Tibial nerve (tissue), 3 donors: ENCODE results near the gene FBXO21.

Experiments used
- POLR2A ChIP-seq, 2 donors: fragments of 450-650 bp; IDR thresholded peaks; one replicate each; pipeline ENCODE4 v1.6.1; 2017; ENCODE audit warnings: antibody characterized with exemption in 2 of 2, mild to moderate bottlenecking in 2 of 2, moderate library complexity in 2 of 2
- TF ChIP-seq, protein P1 (sequence below), 5 experiments: fragments of 200-600 bp in 3 of 5; fragments of 450-650 bp in 2 of 5; sonication (generic) in 3 of 5; IDR thresholded peaks; one replicate each; pipeline ENCODE4 v1.5.1; 2016 to 2019; ENCODE audit warnings: antibody characterized with exemption in 5 of 5, mild to moderate bottlenecking in 3 of 5, moderate library complexity in 2 of 5

DNA sequence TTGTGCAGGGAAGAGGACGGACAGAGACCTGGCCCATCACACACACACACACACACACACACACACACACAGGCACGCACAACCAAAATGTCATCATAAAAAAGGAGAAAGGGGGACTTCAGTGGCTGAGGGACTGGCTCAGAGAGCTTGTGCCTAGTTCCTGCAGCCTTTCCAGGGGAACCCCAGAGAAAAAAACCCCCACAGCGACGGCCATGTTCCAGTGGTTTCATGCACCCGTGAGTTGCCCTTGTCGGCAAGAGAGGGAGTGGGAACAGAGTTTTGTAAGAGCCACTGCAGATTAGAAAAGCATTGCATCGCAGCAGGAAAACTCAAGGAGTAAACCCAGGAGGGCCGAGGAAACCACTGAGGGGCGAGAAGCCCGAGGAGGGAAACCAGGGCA is 24.5 kb upstream of the FBXO21 start:
- TF ChIP-seq, protein P1, sequence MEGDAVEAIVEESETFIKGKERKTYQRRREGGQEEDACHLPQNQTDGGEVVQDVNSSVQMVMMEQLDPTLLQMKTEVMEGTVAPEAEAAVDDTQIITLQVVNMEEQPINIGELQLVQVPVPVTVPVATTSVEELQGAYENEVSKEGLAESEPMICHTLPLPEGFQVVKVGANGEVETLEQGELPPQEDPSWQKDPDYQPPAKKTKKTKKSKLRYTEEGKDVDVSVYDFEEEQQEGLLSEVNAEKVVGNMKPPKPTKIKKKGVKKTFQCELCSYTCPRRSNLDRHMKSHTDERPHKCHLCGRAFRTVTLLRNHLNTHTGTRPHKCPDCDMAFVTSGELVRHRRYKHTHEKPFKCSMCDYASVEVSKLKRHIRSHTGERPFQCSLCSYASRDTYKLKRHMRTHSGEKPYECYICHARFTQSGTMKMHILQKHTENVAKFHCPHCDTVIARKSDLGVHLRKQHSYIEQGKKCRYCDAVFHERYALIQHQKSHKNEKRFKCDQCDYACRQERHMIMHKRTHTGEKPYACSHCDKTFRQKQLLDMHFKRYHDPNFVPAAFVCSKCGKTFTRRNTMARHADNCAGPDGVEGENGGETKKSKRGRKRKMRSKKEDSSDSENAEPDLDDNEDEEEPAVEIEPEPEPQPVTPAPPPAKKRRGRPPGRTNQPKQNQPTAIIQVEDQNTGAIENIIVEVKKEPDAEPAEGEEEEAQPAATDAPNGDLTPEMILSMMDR (IDR thresholded peaks at IDR 0.05), result no peak
- no peak for TF ChIP-seq POLR2A (IDR thresholded peaks at IDR 0.05)
